AG10803 (cell line): ENCODE measurements around the gene HKDC1.

Experiments used
- DNase-seq: peaks from one replicate; pipeline ENCODE4 v3.0.0; 2010; ENCODE audit warnings: low read depth
- H3K4me3 ChIP-seq: 2 replicates; pipeline ENCODE4 v1.5.1; 2011; ENCODE audit warnings: mild to moderate bottlenecking, low read length, control low read depth
- CTCF ChIP-seq: conservative IDR thresholded peaks from 2 replicates; pipeline ENCODE4 v1.5.1; 2011; ENCODE audit warnings: mild to moderate bottlenecking, low read length, control low read depth, inconsistent platforms

The HKDC1 gene

GRCh38 chr10:69312528-69312927, 92.4 kb downstream of the HKDC1 start:
- no peak for TF ChIP-seq CTCF
- no peak overlapping the region for H3K4me3 ChIP-seq
- DNase-seq = no peak

- no peak for TF ChIP-seq CTCF
- H3K4me3 ChIP-seq = no peak overlapping the region
- DNase-seq = no peak
These were observed 95.0 kb downstream of the HKDC1 start for GRCh38 chr10:69315100-69315542.

- no peak overlapping the region for H3K4me3 ChIP-seq
- TF ChIP-seq CTCF = no peak
- no peak for DNase-seq
These were observed 95.6 kb downstream of the HKDC1 start for GRCh38 chr10:69315610-69316312.

- TF ChIP-seq CTCF = no peak
- H3K4me3 ChIP-seq = no peak overlapping the region
- peak; percentile 46 for DNase-seq
These were observed 96.4 kb downstream of the HKDC1 start for GRCh38 chr10:69316313-69317059.
